WTC11 (cell line): ENCODE data around the gene MTUS2. TPM values are rescaled to one million over a fixed set of nuclear protein-coding genes. Genes with fewer than 3 reads are reported as not detected.

Source experiments
- ATAC-seq: fragments of 200-7000 bp; cut with Tn5 transposase; 2 replicates; pipeline ENCODE4 v1.10.0; 2021; ENCODE audit warnings: mild to moderate bottlenecking, moderate library complexity
- CTCF ChIA-PET: fragments of 300-600 bp; sonication (Branson Sonifier 250); formaldehyde crosslinking; loops from one replicate; lab custom pipeline; 2021; ENCODE audit warnings: antibody characterized with exemption; lab: Charles Lee
- POLR2A ChIA-PET: fragments of 350-600 bp; sonication (Branson Sonifier 250); formaldehyde crosslinking; loops from one replicate; lab custom pipeline; 2021; ENCODE audit warnings: antibody characterized with exemption; lab: Charles Lee
- DNase-seq: peaks from one replicate; pipeline ENCODE4 v3.0.0; 2021; ENCODE audit warnings: low spot score
- H3K27ac Mint-ChIP-seq: 2 replicates; pipeline ENCODE4 v1.8.0; 2021; ENCODE audit warnings: mixed read lengths
- H3K27me3 Mint-ChIP-seq: 2 replicates; pipeline ENCODE4 v1.8.0; 2021; ENCODE audit warnings: low read depth, mild to moderate bottlenecking, moderate library complexity, mixed read lengths
- H3K36me3 Mint-ChIP-seq: 2 replicates; pipeline ENCODE4 v1.8.0; 2021; ENCODE audit warnings: mixed read lengths
- H3K4me1 Mint-ChIP-seq: 2 replicates; pipeline ENCODE4 v1.8.0; 2022; ENCODE audit warnings: mixed read lengths
- H3K4me3 Mint-ChIP-seq: 2 replicates; pipeline ENCODE4 v1.8.0; 2021; ENCODE audit warnings: mild to moderate bottlenecking, moderate library complexity, mixed read lengths
- H3K9me3 Mint-ChIP-seq: 2 replicates; pipeline ENCODE4 v1.8.0; 2021; ENCODE audit warnings: mixed read lengths
- CDX4 ChIP-seq: fragments of 250-450 bp; sonication (Bioruptor Pico); IDR thresholded peaks from 2 replicates; pipeline ENCODE4 v1.9.0; 2021; ENCODE audit warnings: moderate library complexity, mild to moderate bottlenecking, inconsistent platforms, borderline replicate concordance
- CREB1 ChIP-seq: sonication (generic); formaldehyde crosslinking; IDR thresholded peaks from 2 replicates; pipeline ENCODE4 v1.8.0; 2023; ENCODE audit warnings: mild to moderate bottlenecking, missing genetic modification reagents
- E2F5 ChIP-seq: sonication (generic); formaldehyde crosslinking; IDR thresholded peaks from 2 replicates; pipeline ENCODE4 v1.8.1; 2022; ENCODE audit warnings: mild to moderate bottlenecking, moderate library complexity, missing genetic modification reagents
- ETV6 ChIP-seq: sonication (generic); formaldehyde crosslinking; IDR thresholded peaks from 2 replicates; pipeline ENCODE4 v1.8.1; 2022; ENCODE audit warnings: mild to moderate bottlenecking, missing genetic modification reagents
- GTF2I ChIP-seq: fragments of 250-450 bp; sonication (Bioruptor Pico); conservative IDR thresholded peaks from 2 replicates; pipeline ENCODE4 v1.4.0; 2021; ENCODE audit warnings: mild to moderate bottlenecking
- HMGA2 ChIP-seq: fragments of 250-450 bp; sonication (Bioruptor Pico); IDR thresholded peaks from 2 replicates; pipeline ENCODE4 v1.4.0; 2021; ENCODE audit warnings: mild to moderate bottlenecking, moderate library complexity
- HMGXB4 ChIP-seq: sonication (generic); formaldehyde crosslinking; IDR thresholded peaks from 2 replicates; pipeline ENCODE4 v1.8.1; 2023; ENCODE audit warnings: mild to moderate bottlenecking, moderate library complexity, missing genetic modification reagents
- IRF1 ChIP-seq: sonication (generic); formaldehyde crosslinking; IDR thresholded peaks from 2 replicates; pipeline ENCODE4 v1.8.0; 2023; ENCODE audit warnings: missing genetic modification reagents
- IRF2 ChIP-seq: sonication (generic); formaldehyde crosslinking; IDR thresholded peaks from 2 replicates; pipeline ENCODE4 v1.8.0; 2022; ENCODE audit warnings: low read depth, missing genetic modification reagents, borderline replicate concordance
- JAZF1 ChIP-seq: fragments of 250-450 bp; sonication (Bioruptor Pico); IDR thresholded peaks from 2 replicates; pipeline ENCODE4 v1.9.0; 2021; ENCODE audit warnings: moderate library complexity, mild to moderate bottlenecking, inconsistent platforms
- MAX ChIP-seq: sonication (generic); formaldehyde crosslinking; IDR thresholded peaks from 2 replicates; pipeline ENCODE4 v1.8.0; 2022; ENCODE audit warnings: mild to moderate bottlenecking, missing genetic modification reagents
- MYBL2 ChIP-seq: sonication (generic); formaldehyde crosslinking; IDR thresholded peaks from 2 replicates; pipeline ENCODE4 v1.8.1; 2023; ENCODE audit warnings: mild to moderate bottlenecking, moderate library complexity, missing genetic modification reagents
- NFE2L1 ChIP-seq: sonication (generic); formaldehyde crosslinking; IDR thresholded peaks from 2 replicates; pipeline ENCODE4 v1.8.1; 2023; ENCODE audit warnings: missing genetic modification reagents
- NFYB ChIP-seq: sonication (generic); formaldehyde crosslinking; conservative IDR thresholded peaks from 2 replicates; pipeline ENCODE4 v1.8.0; 2022; ENCODE audit warnings: low read depth, missing genetic modification reagents
- OVOL2 ChIP-seq: fragments of 250-450 bp; sonication (Bioruptor Pico); IDR thresholded peaks from 2 replicates; pipeline ENCODE4 v1.9.0; 2021; ENCODE audit warnings: mild to moderate bottlenecking, borderline replicate concordance
- SOX15 ChIP-seq: fragments of 250-450 bp; sonication (Bioruptor Pico); IDR thresholded peaks from 2 replicates; pipeline ENCODE4 v1.9.0; 2021; ENCODE audit warnings: mild to moderate bottlenecking
- TEAD4 ChIP-seq: sonication (generic); formaldehyde crosslinking; IDR thresholded peaks from 2 replicates; pipeline ENCODE4 v1.8.0; 2022; ENCODE audit warnings: mild to moderate bottlenecking, missing genetic modification reagents
- ZNF396 ChIP-seq: fragments of 250-450 bp; sonication (Bioruptor Pico); IDR thresholded peaks from 2 replicates; pipeline ENCODE4 v1.8.0; 2021; ENCODE audit warnings: mild to moderate bottlenecking, moderate library complexity, borderline replicate concordance
- ZNF425 ChIP-seq: fragments of 250-450 bp; sonication (Bioruptor Pico); conservative IDR thresholded peaks from 2 replicates; pipeline ENCODE4 v1.9.0; 2021; ENCODE audit warnings: mild to moderate bottlenecking
- ZNF671 ChIP-seq: fragments of 250-450 bp; sonication (Bioruptor Pico); IDR thresholded peaks from 2 replicates; pipeline ENCODE4 v1.8.0; 2021; ENCODE audit warnings: mild to moderate bottlenecking
- total RNA-seq: library from RNA; stranded (reverse); gene quantifications from 3 replicates; pipeline ENCODE4 v1.2.3, GENCODE V29; 2021

MTUS2 gene
- total RNA-seq, 1 experiment from 2014 or later: 0.22 TPM

- no peak for DNase-seq
- Mint-ChIP-seq H3K9me3 (no peaks in the 10 kb centered on the region), H3K4me3 (no peak overlapping the region)
- TF ChIP-seq CREB1 (CRISPR knock-in tag) (no peak), MAX (no peak), IRF1 (no peak), HMGA2 (no peak), JAZF1 (CRISPR knock-in tag) (no peak), HMGXB4 (CRISPR knock-in tag) (no peak), CDX4 (CRISPR knock-in tag) (no peak)
- TF ChIP-seq, all 79 proteins: peak for 0
- Mint-ChIP-seq H3K27me3 (no peaks in the 10 kb centered on the region), H3K27ac (no peak overlapping the region), H3K4me1 (peaks cover 9% of the 10 kb centered on the region), H3K36me3 (no peaks in the 10 kb centered on the region)
- CTCF ChIA-PET: interaction anchor here (1.4 kb wide), 1 partner anchor 237 kb away, joined by 5 read pairs; no protein-coding TSS in a partner anchor
- ATAC-seq: no peak
- POLR2A ChIA-PET: no interaction called here
Observed at GRCh38 chr13:29476046-29476445, 655.9 kb downstream of the MTUS2 start.

- no peak; the same call in 1 of the 2 replicates for ATAC-seq
- no peak overlapping the region for H3K27ac Mint-ChIP-seq
- peaks cover 25% of the 10 kb centered on the region for H3K4me1 Mint-ChIP-seq
- TF ChIP-seq ZNF671 (CRISPR knock-in tag) (no peak), E2F5 (CRISPR knock-in tag) (no peak), ZNF396 (CRISPR knock-in tag) (no peak), MAX (no peak), HMGA2 (no peak), SOX15 (no peak), OVOL2 (CRISPR knock-in tag) (no peak), MYBL2 (CRISPR knock-in tag) (no peak), NFE2L1 (no peak), ETV6 (CRISPR knock-in tag) (no peak), TEAD4 (CRISPR knock-in tag) (no peak), NFYB (no peak), GTF2I (CRISPR knock-in tag) (no peak), ZNF425 (CRISPR knock-in tag) (no peak), IRF2 (CRISPR knock-in tag) (no peak)
- TF ChIP-seq, all 79 proteins: peak for 0
- H3K27me3 Mint-ChIP-seq: no peaks in the 10 kb centered on the region
- ChIA-PET CTCF (interaction anchor here (0.5 to 1.5 kb wide), 7 partner anchors 23 to 444 kb away, joined by 3 to 7 read pairs (median 4); no protein-coding TSS in a partner anchor), POLR2A (no interaction called here)
- no peak for DNase-seq
- no peaks in the 10 kb centered on the region for H3K9me3 Mint-ChIP-seq
- no peak overlapping the region for H3K4me3 Mint-ChIP-seq
- no peaks in the 10 kb centered on the region for H3K36me3 Mint-ChIP-seq
Observed at GRCh38 chr13:29479716-29480492, 659.8 kb downstream of the MTUS2 start.
